Skeletal muscle satellite cell (primary cell): ENCODE data around the gene ACBD6.

ENCODE experiments used
- H3K27me3 ChIP-seq: 2 replicates; pipeline ENCODE4 v1.7.0; 2013; ENCODE audit warnings: low read length; ENCODE audit not compliant: control insufficient read depth, insufficient read depth
- H3K36me3 ChIP-seq: 2 replicates; pipeline ENCODE4 v1.7.0; 2013; ENCODE audit warnings: mild to moderate bottlenecking, control low read depth, low read length; ENCODE audit not compliant: insufficient read depth
- H3K4me1 ChIP-seq: 2 replicates; pipeline ENCODE4 v1.7.0; 2013; ENCODE audit warnings: low read length; ENCODE audit not compliant: control insufficient read depth, insufficient read depth
- H3K4me2 ChIP-seq: 2 replicates; pipeline ENCODE4 v1.7.0; 2013; ENCODE audit warnings: mild to moderate bottlenecking, low read length
- H3K4me3 ChIP-seq: 2 replicates; pipeline ENCODE4 v1.7.0; 2013; ENCODE audit warnings: low read length
- H3K9ac ChIP-seq: 2 replicates; pipeline ENCODE4 v1.7.0; 2013; ENCODE audit warnings: mild to moderate bottlenecking, low read depth, low read length, moderate library complexity
- H3K9me3 ChIP-seq: replicated peaks from 2 replicates; pipeline ENCODE4 v1.7.0; 2013; ENCODE audit warnings: mild to moderate bottlenecking, control low read depth, low read length

The ACBD6 gene

DNA sequence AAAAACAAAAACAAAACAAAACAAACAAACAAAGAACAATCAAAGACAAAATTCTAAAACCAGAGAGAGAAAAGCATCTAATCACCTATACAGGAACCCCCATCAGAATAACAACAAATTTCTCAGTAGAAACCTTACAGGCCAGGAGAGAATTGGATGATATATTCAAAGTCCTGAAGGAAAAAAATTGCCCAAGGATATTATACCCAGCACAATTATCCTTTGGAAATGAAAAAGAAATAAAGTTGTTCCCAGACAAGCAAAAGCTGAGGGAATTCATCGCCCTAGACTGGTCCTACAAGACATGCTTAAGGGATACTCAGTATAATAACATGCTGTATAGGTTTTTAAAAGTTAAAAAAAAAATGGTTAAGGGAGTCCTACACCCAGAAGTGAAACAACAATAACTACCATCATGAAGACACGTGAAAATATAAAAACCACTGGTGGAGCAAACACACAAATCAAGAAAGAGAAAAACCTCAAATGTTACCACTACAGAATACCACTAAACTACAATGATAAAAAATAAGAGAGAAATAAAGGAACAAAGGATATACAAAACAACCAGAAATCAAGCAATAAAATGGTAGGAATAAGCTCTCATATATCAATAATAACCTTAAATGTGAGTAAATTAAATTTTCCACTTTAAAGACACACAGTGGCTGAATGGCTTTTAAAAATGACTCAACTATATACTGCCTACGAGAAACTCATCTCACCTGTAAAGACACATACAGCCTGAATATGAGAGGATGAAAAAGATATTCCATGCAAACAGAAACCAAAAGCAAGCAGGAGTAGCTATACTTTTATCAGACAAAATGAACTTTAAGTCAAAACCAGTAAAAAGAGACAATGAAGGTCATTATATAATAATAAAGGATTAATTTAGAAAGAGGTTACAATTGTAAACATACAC, 121.9 kb downstream of the ACBD6 start:
- Histone ChIP-seq H3K9ac (no peak overlapping the region), H3K4me2 (no peak overlapping the region)

DNA sequence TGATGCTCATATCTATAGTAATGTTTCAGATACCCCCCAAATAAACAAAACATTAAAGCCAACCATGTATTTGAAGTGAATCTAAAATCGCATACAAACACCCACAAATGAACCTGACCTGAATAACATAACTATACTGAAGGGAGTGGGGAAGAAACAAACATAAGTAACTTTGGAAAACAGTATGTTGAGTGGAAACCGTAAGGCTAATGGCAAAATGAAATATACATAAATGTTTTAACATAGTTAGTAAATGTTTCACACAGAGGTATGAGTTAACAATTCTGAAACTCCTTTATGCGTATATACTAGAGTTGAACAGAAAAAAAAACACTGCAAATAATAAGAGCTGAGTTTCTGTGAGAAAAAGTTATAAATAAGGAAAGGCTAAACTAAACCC, 125.6 kb downstream of the ACBD6 start:
- H3K9ac ChIP-seq, result no peak overlapping the region
- no peaks in the 10 kb centered on the region for H3K36me3 ChIP-seq
- no peaks in the 10 kb centered on the region for H3K4me1 ChIP-seq
- H3K4me3 ChIP-seq, result no peak overlapping the region
- peaks cover 11% of the 10 kb centered on the region for H3K9me3 ChIP-seq
- no peaks in the 10 kb centered on the region for H3K27me3 ChIP-seq
- H3K4me2 ChIP-seq, result no peak overlapping the region

More for the DNA sequence above, 121.9 kb downstream of the ACBD6 start:
- Histone ChIP-seq H3K36me3 (no peaks in the 10 kb centered on the region), H3K27me3 (no peaks in the 10 kb centered on the region), H3K4me1 (no peaks in the 10 kb centered on the region), H3K9me3 (peaks cover 22% of the 10 kb centered on the region), H3K4me3 (no peak overlapping the region)

DNA sequence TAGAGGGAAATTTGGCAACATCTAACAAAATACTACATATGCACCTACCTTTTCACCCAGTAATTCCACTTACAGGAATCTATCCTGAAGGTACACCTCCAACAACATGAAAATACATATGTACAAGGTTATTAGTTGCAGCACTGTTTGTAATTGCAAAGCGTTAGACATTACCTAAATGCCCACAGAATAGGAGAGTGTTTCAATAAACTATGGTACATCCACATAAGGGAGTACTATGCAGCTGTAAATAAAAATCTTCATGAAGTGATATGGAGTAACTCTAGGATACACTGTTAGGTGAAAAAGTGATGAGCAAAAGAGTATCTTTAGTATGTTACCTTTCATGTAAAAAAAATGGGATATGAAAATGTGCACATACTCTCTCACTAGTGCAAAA, 126.1 kb downstream of the ACBD6 start:
- Histone ChIP-seq H3K36me3 (no peaks in the 10 kb centered on the region), H3K4me2 (no peak overlapping the region), H3K4me3 (no peak overlapping the region), H3K9me3 (peaks cover 11% of the 10 kb centered on the region), H3K27me3 (no peaks in the 10 kb centered on the region), H3K9ac (no peak overlapping the region), H3K4me1 (no peaks in the 10 kb centered on the region)

DNA sequence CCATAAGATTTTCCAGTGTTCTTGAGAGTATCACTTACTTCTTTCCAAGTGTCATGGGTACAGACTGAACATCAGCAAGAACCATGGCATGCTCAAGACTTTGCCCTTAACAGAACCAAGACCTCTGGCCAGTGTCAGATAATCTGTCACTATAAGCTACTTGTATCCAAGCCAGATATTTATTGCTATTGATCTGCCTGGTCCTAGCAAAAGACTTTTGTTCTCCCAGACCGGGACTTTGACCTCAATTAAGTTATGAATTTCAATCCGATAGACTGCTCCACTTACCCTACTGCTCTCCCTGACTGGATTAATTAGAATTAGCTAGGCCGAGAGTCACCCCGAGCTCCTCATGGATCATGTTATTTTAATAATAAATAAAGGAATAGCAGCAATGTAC, 129.6 kb downstream of the ACBD6 start:
- no peak overlapping the region for H3K4me3 ChIP-seq
- no peaks in the 10 kb centered on the region for H3K36me3 ChIP-seq

DNA sequence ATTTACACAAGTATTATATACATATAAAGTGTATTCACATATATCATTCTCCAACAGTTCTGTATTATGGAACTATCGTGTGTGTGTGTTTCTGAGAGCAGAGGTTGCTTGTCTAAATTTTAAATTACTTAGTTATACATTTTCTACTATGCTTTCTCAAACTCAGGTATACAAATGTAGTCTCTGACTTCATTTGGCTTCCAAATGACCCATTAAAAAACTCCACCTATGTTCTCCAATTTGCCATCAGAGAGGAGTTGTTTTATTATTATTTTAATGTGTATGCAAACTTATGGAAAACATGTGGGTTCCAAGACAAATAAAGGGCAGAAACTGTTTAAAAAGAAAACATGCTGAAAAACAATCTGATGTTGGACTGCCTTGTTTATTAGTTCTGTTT, 131.8 kb downstream of the ACBD6 start:
- Histone ChIP-seq H3K4me1 (peaks cover 11% of the 10 kb centered on the region), H3K36me3 (no peaks in the 10 kb centered on the region), H3K4me3 (no peak overlapping the region), H3K4me2 (no peak overlapping the region), H3K9me3 (no peaks in the 10 kb centered on the region), H3K9ac (no peak overlapping the region), H3K27me3 (no peaks in the 10 kb centered on the region)

More for the DNA sequence above, 129.6 kb downstream of the ACBD6 start:
- Histone ChIP-seq H3K4me2 (no peak overlapping the region), H3K27me3 (no peaks in the 10 kb centered on the region), H3K9me3 (no peaks in the 10 kb centered on the region), H3K9ac (no peak overlapping the region), H3K4me1 (no peaks in the 10 kb centered on the region)

DNA sequence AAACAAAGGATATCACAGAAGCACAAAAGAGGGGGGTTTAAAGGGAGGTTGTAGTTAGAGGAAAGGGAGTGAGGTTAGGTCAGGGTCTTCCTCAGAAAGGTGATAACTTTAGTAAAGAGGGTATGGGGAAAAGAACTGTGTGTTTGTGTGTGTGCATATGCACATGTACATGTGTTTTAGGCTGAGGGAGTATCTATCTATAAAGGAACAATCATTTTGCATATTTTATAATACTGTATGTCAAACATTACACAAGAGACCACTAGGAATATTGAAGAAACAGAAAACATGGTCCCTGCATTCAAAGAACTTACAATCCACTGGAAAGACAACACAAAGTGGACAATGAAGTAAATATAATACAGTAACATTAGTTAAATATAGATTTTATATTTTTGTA, 132.2 kb downstream of the ACBD6 start:
- Histone ChIP-seq H3K27me3 (no peaks in the 10 kb centered on the region), H3K4me1 (peaks cover 11% of the 10 kb centered on the region), H3K9ac (no peak overlapping the region), H3K9me3 (no peaks in the 10 kb centered on the region), H3K4me3 (no peak overlapping the region), H3K36me3 (no peaks in the 10 kb centered on the region), H3K4me2 (no peak overlapping the region)

DNA sequence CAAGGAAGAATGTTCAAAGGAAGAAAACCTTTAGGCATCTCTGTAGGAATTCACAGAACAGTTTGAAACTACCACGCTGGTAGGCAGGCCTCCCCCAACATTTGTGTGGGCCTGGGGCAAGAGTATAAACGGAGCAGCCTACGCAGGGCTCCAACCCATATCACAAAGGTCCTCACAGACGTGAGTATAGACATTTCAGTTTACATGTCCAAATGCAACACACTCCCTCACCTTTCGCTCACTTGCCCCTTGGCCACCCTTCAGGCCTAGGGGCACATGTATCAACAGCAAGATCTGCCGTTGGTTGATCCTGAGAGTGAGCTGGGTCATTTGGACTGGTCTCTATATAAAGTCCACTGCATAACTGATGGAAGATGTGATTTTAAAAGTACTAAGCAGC, 133.3 kb downstream of the ACBD6 start:
- Histone ChIP-seq H3K4me2 (no peak overlapping the region), H3K27me3 (no peaks in the 10 kb centered on the region), H3K4me1 (peaks cover 11% of the 10 kb centered on the region), H3K9me3 (no peaks in the 10 kb centered on the region), H3K9ac (no peak overlapping the region), H3K36me3 (no peaks in the 10 kb centered on the region), H3K4me3 (no peak overlapping the region)

DNA sequence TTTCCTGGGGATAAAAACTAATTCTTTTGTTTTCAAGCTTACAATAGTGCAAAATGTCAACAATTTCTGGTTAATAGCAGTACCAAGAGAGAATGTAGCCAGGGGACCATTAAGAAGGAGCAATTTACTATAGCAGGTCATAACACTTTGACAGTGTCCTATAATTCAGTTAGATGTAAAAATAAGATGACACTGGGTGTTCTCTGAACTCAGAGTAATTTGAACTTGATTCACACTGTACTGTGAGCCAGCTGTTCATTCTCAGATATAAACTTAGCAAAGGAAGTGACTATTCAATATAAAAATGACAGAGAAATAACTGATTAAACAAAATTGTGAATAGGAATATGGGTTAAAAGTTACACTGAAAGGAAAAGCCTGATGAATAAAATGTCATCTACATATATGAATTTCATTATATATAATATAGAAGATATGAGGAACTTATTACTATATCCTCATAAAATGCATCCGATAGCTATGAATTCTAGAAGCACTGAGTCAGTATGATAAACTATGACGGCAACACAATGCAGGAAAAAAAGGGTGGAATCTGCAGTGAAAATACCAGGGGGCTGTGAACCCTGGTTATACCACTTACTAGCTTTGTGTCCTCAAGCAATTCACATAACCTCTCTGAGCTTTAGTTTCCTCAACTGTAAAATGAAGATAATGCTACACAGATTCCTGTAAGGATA, 135.9 kb downstream of the ACBD6 start:
- H3K4me1 ChIP-seq, result peaks cover 11% of the 10 kb centered on the region
- H3K36me3 ChIP-seq, result no peaks in the 10 kb centered on the region
- no peaks in the 10 kb centered on the region for H3K27me3 ChIP-seq
- peak overlapping the region; percentile 13 for H3K9ac ChIP-seq
- no peaks in the 10 kb centered on the region for H3K9me3 ChIP-seq
- H3K4me3 ChIP-seq, result no peak overlapping the region
- peak overlapping the region; percentile 36 for H3K4me2 ChIP-seq

DNA sequence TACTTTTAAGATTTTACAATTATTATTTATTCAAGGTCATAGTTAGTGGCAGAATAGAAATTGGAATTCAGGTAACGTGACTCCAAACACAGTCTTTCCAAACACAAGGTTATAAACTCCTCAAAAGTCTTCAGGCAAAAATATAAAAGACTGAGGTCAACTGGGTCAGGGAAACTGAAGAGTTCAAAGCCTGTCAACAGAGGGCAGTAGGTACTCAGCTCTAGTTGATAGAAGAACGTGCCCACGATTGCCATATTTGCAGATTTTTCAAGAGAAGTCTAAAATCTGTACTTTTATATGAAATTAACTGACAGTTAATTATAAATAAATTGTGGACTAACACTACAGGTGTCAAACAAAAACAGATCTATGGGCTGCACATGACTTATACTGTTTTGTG, 137.3 kb downstream of the ACBD6 start:
- no peak overlapping the region for H3K4me3 ChIP-seq
- no peak overlapping the region for H3K4me2 ChIP-seq
- H3K27me3 ChIP-seq, result no peaks in the 10 kb centered on the region
- no peaks in the 10 kb centered on the region for H3K36me3 ChIP-seq
- H3K9ac ChIP-seq, result no peak overlapping the region
- H3K4me1 ChIP-seq, result peaks cover 19% of the 10 kb centered on the region
- H3K9me3 ChIP-seq, result no peaks in the 10 kb centered on the region

DNA sequence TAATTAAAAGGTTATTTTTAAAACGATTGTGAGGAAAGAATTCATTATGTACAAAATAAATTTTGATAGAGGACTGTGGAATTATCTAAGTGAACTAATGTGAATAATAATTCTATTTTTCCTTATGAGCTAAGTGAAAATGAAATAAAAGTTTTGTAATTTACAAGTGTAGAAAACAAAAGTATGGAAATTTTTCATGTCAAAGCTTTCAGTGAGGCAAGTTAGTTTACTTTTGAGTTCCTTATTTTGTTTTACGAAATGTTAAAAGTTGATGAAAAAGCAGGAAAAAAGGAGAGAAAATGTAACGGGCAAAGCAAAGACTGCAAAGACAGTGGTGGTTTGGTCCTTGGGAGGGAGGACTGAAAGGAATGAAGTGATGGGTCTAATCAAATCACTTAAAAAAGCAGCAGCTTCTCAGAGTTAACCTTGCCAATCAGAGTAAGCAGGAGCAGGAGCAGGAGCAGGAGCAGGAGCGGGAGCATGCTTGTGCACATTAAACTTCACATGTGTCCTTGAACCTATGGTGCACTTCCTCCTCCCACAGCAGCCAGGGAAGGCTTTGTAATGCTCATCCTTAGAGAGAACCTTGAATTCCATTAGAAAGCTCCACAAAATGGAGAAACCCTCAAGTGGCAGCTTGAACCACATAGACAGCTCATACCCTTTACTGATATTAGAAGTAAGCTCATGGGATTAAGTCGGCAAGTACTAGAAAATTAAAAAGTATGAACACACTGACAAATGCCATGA, 139.0 kb downstream of the ACBD6 start:
- peaks cover 24% of the 10 kb centered on the region for H3K4me1 ChIP-seq
- no peak overlapping the region for H3K4me3 ChIP-seq
- H3K27me3 ChIP-seq, result no peaks in the 10 kb centered on the region
- H3K9me3 ChIP-seq, result no peaks in the 10 kb centered on the region
- no peak overlapping the region for H3K4me2 ChIP-seq
- no peak overlapping the region for H3K9ac ChIP-seq
- no peaks in the 10 kb centered on the region for H3K36me3 ChIP-seq

DNA sequence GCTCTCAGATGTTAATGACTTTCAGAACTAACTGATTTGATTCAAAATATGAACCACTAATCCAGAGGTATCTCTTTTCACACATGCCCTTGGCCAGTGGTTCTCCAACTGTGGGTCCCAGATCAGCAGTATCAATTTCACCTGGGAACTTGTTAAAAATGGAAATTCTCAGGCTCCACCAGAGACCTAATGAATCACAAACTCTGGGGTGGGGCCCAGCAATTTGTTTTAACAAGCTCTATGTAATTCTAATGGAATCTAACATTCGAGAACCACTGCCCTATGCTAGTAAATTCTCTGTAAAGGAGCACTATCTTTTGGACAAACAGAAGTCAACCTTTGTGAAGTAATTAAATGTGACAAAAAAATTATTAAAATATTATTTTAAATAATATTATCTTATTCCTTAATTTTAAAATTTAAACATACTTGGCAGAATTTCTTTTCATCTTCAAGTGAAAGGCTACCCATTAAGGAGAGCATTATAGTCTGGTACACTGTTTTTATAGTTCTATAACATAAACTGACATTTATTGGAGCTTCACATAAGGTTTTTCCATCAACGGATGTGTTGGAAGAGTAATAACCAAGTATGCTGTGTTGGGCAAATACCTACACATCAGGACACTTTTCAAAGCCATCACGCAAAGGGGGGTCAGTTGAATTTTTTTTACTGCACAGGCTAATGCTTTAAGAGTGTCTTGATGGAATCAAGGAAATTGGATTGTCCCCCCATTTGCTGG, 141.9 kb downstream of the ACBD6 start:
- Histone ChIP-seq H3K4me1 (peaks cover 12% of the 10 kb centered on the region), H3K4me2 (peak overlapping the region; percentile 4), H3K9ac (no peak overlapping the region), H3K4me3 (no peak overlapping the region), H3K27me3 (no peaks in the 10 kb centered on the region), H3K36me3 (no peaks in the 10 kb centered on the region), H3K9me3 (no peaks in the 10 kb centered on the region)
